GM12891 (cell line): Measurements from ENCODE around the gene MZB1.

Experiments used
- DNase-seq: peaks from one replicate; pipeline ENCODE4 v3.0.0; 2011; ENCODE audit warnings: low spot score; ENCODE audit not compliant: insufficient read length
- FAIRE-seq: peaks from 2 replicates; lab custom pipeline; 2011; peaks lifted over from hg19 to GRCh38; lab: Jason Lieb, UNC
- PAX5 ChIP-seq: IDR thresholded peaks from 2 replicates; pipeline ENCODE4 v1.6.1; 2011; ENCODE audit warnings: low read length, moderate library complexity, mild to moderate bottlenecking; ENCODE audit not compliant: insufficient read depth, severe bottlenecking
- POLR2A ChIP-seq: IDR thresholded peaks from 2 replicates; pipeline ENCODE4 v1.6.1; 2011; ENCODE audit warnings: low read depth, low read length, control low read depth
- POLR2AphosphoS5 ChIP-seq: IDR thresholded peaks from 2 replicates; pipeline ENCODE4 v1.6.1; 2011; ENCODE audit warnings: low read depth, low read length, control low read depth
- POU2F2 ChIP-seq: IDR thresholded peaks from 2 replicates; pipeline ENCODE4 v1.6.1; 2011; ENCODE audit warnings: low read depth, mild to moderate bottlenecking, control low read depth, low read length, moderate library complexity
- SPI1 ChIP-seq: IDR thresholded peaks from 2 replicates; pipeline ENCODE4 v1.6.1; 2011; ENCODE audit warnings: low read depth, low read length, control low read depth
- TAF1 ChIP-seq: IDR thresholded peaks from 2 replicates; pipeline ENCODE4 v1.6.1; 2011; ENCODE audit warnings: low read depth, low read length, control low read depth

The MZB1 gene

DNA sequence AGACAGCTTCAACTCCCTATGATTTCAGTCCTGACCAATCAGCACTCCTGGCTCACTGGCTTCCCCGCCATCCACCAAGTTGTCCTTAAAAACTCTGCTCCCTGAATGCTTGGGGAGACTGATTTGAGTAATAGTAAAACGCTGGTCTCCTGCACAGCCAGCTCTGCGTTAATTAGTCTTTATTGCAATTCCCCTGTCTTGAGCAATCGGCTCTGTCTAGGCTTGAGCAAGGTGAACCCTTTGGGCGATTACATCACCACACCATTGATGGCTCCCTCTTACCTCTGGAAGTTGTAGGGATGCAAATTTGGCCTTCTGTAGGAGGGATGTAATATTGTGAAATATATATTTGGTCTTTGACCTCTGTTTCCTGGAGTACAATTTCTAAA is 3.7 kb downstream of the MZB1 start:
- TF ChIP-seq PAX5 (no peak), POU2F2 (no peak), POLR2A (no peak), SPI1 (no peak), POLR2AphosphoS5 (no peak), TAF1 (no peak)
- DNase-seq, result no peak
- peak; percentile 69 for FAIRE-seq

DNA sequence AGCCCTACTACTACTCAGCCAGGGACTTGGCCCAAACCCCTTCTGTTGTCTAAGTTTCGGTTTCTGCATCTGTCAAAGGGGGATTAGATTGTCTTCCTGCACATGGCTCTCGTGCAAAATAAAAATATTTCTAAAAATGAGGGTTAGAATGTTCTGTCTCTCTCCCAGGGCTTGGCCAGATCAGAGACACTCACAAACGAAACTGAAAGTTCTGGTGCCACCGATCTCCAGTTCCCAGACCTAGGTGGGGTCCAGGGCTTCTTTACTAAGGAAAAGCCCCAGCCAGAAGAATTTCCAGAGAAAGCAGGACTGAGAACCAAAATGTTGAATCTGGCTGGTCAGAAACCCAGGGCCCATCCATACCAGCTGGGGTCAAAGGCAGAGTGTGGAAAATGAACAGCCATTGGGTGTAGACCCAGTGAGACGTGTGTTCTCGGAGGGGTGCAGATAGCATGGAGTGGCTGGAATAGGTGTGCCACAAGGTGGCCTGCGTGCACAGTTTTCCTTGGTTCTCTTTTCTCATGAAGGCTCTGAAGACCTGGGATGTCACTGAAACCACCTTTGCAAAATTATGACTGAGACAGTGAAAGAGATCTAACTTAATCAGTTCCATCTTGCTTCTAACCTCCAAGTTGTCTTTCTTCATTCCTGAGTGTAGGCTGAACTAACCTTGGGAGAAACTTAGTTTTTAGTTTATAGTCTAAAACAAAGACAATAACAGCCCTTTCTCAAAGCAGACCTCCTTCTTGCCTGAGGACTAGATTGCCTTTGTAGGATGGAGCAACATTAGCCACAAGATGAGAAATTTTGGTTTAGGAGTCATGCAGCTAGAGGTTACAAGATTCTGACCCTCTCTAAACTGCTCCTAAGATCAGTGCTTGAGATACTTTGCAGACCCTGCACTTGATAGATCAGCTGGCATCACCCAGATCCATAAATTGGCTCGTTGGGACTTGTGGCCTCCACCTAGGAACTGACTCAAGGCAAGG is 4.4 kb downstream of the MZB1 start:
- DNase-seq (no peak), FAIRE-seq (peak; percentile 75)
- TF ChIP-seq POLR2AphosphoS5 (no peak), POLR2A (peak; percentile 36; the same call in 1 of the 2 replicates), SPI1 (no peak), TAF1 (no peak)

DNA sequence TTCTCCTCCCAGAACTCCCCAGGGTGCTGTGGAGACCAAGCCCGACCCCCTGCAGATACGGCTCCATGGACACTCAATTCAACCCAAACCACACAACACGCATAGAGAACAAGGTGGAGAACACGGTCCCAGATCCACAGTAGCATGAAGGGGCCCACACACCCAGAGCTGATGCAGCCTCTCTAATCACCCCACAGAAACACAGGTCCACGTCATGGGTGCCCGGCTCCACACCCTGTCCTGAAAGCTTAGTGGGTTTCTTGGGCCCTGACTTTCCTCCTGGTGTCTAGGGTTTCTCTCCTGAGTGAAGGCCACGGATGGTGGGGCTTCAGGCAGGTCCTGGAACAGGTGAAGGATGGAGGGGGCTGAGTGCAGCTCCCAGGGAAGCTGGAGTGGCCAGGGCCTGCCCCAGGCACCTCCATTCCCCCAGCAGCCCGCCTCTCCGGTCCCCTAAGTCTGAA is 5.1 kb downstream of the MZB1 start:
- FAIRE-seq (no peak), DNase-seq (no peak)
- no peak for TF ChIP-seq POU2F2
- no peak for TF ChIP-seq PAX5
- TF ChIP-seq SPI1, result no peak
- 0 out of 2 replicates have a peak, but pooled peaks have one; percentile 40 for TF ChIP-seq POLR2AphosphoS5
- TF ChIP-seq POLR2A, result peak; percentile 53; the same call in 1 of the 2 replicates
- no peak for TF ChIP-seq TAF1

DNA sequence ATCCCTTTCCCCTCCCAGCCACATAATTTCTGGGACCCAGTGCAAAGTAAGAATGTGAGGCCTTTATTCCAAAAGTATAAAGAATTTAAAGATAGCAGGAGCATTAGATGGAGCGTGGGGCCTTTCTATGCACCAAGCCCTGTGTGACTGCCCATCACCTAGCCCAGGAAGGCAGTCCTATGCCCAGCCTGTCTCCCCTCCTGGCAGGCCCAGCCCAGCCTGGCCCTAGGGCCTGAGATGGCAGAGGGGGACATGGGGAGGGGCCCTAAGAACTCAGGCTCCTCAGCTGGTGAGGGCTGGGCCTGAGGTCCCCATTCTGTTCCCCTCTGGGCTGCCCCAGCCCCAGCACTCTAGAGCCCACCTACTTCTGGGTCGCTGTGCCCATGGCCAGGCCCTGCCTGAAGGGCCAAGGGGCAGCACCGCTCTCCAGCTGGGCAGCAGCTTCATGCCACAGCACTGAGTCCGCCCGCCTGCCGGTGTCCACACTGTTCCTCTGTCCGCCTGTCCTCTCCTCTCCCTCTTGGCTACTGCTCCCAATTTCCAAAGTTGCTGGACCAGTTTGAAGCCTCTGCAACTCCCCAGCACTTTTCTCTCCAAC is 5.6 kb downstream of the MZB1 start:
- TF ChIP-seq POU2F2, result no peak
- no peak for TF ChIP-seq PAX5
- TF ChIP-seq SPI1, result no peak
- TF ChIP-seq TAF1, result 0 out of 2 replicates have a peak, but pooled peaks have one; percentile 22
- TF ChIP-seq POLR2A, result no peak
- no peak; the same call in 1 of the 2 replicates for TF ChIP-seq POLR2AphosphoS5
- DNase-seq (no peak), FAIRE-seq (no peak)

DNA sequence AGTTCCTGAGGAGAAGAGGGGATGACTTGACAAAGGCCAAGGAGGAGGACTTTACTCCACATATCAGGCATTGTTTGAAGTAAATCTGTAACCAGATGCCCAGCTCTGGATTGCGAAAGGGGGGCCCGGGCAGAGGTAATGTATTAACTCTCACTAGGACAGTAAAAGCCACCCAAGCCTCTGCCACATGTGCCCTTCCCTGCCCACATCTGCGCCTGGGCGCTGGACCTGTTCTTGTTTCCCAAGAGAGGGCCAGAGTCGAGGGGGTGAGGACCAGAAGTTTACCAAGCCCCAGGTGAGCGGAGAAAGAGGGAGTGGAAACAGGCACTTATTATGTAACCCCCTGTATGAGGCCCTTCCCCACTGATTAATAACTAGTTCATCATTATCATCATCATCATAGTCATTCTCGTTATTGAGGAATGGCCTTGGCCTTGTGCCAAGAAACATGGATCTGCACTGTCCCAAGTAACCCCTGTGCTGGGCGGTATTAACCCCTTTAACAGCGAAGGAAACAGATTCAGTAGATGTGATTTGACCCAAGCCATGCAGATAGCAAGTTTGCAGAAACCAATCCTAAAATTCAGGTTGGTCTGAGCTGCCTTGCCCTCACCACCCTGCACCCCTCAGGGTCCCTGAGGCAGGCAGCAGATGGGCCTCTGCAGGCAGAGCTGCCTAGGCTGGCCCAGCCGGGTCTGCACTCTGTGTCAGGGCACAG is 6.3 kb downstream of the MZB1 start, which contains the start of gene SLC23A1:
TSS of gene SLC23A1 (minus strand) at position 23 of the 718 bp plus-strand sequence. CDS start 44 bp downstream, outside the sequence.
- peak; percentile 76 for FAIRE-seq
- no peak for DNase-seq
- TF ChIP-seq TAF1 (no peak), POLR2AphosphoS5 (no peak), PAX5 (no peak), POU2F2 (no peak), SPI1 (no peak), POLR2A (no peak)

DNA sequence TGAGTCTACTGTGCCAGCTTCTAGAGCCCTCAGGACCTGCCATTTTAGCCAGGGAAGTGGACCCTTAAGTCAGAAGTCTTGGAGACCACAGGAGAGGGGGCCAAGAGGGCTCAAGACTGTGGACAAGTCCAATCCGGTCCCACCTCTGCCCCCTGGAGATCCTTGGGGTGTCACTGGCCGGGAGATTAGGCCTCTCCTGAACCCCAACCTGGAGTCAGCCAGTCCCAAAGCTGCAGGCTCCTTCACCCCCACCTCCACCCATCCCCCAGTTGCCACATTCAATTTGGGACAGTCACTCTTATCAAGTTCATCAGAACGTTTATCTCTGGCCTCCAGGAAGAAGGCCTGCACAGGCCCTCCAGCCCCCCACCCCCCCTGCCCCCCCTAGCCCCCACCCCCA is 6.9 kb downstream of the MZB1 start:
- no peak for FAIRE-seq
- no peak for DNase-seq
- TF ChIP-seq PAX5 (no peak), POLR2AphosphoS5 (no peak), TAF1 (no peak), POU2F2 (no peak), POLR2A (no peak), SPI1 (no peak)

DNA sequence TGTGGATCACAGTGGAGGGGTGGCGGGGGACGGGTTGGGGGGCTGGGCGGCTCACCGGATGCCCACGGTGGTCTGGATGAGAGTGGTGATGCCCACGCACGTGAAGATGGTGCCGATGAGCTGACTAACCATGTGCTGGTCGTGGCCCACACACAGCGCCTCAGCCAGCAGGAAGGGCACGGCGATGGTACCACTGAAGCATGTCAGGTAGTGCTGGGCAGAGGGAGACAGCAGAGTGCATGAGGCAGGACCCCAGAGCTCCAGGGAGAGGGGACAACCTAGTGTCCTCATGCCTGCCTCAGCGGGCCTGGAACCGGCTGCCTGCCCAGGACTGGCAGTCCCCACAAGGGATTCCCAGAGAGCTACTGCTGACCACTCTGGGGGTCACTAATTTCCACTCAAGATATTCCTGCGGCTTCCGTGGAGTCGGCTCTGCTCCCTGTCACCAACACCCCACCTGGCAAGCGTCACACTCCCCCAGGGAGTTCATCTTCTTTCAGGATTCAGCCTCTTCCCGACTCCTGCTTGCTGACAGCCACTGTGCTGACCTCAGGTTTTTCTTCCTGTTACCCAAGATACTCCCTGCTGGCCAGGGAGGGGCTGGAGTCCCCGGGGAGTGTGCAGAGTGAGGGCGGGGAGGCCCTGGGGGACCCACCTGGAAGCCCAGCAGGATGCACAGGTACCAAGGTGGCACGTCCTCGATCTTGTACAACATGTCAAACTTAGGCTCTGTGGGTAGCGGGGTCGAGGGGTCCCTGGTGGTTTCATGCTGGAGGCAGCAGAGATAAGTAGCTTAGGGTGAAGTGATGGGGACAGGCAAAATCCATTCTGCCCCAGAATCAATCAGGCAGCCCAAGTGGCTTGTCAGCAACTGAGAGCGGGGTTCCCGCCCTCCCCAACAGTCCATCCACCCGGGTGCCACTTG is 7.6 kb downstream of the MZB1 start:
- FAIRE-seq (peak; percentile 74), DNase-seq (no peak)
- TF ChIP-seq SPI1 (no peak), PAX5 (no peak), POLR2AphosphoS5 (no peak)
